ENCODE measurements around the gene ERBB4. TPM values are rescaled to one million over a fixed set of nuclear protein-coding genes. Genes with fewer than 3 reads are reported as not detected.

ERBB4 gene
- total RNA-seq, 1 donor from 2014 or later, result 22.6 TPM

DNA sequence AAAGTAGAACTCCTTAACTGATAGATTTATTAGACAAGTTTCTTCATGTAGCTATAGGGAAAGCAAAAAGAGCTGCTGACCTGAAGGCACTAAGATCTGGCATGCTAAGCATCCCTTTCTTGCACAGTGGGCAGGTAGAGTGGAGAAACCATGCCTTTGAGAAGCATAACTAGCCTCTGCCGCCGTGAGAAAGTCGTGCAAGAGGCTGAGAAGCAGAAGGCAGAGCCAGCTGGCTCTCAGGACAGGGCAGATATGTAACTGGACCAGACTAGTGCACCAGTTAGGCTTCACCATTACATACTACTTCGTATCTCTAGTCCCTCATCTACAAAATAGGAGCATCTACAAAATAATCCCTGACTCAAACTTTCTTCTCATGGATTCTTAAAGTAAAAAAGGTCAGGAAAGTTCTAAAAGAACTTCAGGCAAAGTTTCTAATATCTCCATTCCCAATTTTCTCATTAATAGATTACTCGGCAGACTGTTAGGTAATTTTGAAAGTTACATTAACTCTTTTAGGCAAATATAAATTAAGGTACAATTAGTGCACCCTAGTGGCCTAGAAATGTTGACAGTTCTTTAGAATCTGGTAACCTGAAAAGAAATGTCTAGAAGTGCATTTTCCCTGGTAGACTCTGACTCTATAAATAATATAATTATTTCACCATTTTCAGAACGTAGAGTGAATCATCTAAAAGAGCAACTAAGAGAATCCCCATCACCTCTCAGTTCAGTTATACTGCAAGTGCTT lies 10.3 kb downstream of the ERBB4 start:
- Histone ChIP-seq H3K4me3 (no peak overlapping the region), H3K9me3 (no peaks in the 10 kb centered on the region), H3K27me3 (no peaks in the 10 kb centered on the region), H3K27ac (no peak overlapping the region), H3K36me3 (no peaks in the 10 kb centered on the region), H3K4me1 (no peaks in the 10 kb centered on the region)
- TF ChIP-seq, protein P1, sequence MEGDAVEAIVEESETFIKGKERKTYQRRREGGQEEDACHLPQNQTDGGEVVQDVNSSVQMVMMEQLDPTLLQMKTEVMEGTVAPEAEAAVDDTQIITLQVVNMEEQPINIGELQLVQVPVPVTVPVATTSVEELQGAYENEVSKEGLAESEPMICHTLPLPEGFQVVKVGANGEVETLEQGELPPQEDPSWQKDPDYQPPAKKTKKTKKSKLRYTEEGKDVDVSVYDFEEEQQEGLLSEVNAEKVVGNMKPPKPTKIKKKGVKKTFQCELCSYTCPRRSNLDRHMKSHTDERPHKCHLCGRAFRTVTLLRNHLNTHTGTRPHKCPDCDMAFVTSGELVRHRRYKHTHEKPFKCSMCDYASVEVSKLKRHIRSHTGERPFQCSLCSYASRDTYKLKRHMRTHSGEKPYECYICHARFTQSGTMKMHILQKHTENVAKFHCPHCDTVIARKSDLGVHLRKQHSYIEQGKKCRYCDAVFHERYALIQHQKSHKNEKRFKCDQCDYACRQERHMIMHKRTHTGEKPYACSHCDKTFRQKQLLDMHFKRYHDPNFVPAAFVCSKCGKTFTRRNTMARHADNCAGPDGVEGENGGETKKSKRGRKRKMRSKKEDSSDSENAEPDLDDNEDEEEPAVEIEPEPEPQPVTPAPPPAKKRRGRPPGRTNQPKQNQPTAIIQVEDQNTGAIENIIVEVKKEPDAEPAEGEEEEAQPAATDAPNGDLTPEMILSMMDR (IDR thresholded peaks at IDR 0.05), result no peak
- no peak for DNase-seq
- intact Hi-C loops (cut with DNase I), result no loop called here
- no peak for ATAC-seq

DNA sequence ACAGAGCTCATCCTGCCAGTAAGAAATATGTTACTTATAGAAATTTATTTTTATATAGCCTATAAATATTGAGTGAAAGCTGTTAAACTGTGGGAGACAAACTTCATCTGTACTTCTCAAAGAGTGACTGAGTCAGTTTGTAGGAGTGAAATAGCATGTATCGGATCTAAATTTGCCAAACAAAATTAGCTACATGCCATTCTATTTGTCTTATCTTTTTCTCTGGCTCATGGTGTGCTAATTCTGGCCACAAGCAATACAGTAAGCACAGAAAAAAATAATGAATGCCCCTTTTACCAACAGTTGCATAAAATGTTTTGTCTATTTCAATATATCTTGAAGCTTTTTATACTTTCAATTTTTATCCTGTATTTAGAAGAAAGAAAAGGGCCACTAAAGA lies 12.5 kb downstream of the ERBB4 start:
- Histone ChIP-seq H3K4me3 (no peak overlapping the region), H3K36me3 (no peaks in the 10 kb centered on the region), H3K4me1 (no peaks in the 10 kb centered on the region), H3K27me3 (no peaks in the 10 kb centered on the region), H3K27ac (no peak overlapping the region), H3K9me3 (no peaks in the 10 kb centered on the region)
- TF ChIP-seq, protein P1 (IDR thresholded peaks at IDR 0.05), result no peak
- DNase-seq (no peak), ATAC-seq (no peak)
- intact Hi-C loops (cut with DNase I), result no loop called here

DNA sequence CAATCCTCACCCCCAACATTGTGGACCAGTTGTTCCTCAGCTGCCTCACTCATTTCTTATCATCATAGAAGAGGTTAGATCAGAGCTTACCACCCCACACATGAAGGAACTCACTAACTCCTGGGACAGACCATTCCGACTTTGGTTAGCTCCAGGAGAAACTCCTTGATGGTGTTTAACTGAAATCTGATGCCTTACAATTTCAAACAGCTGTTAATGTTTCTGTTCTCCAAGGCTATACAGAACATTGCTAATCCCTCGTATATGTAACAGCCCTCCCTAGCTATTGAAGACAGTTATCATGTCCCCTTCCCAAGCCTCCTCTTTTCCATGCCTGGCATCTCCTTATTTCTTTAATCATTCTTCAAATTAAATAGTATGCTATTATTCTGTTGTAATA lies 14.8 kb downstream of the ERBB4 start:
- Histone ChIP-seq H3K27me3 (no peaks in the 10 kb centered on the region), H3K36me3 (no peaks in the 10 kb centered on the region), H3K4me3 (no peak overlapping the region), H3K9me3 (no peaks in the 10 kb centered on the region), H3K4me1 (no peaks in the 10 kb centered on the region), H3K27ac (no peak overlapping the region)
- intact Hi-C loops (cut with DNase I), result no loop called here
- ATAC-seq (no peak), DNase-seq (no peak)
- TF ChIP-seq, protein P1 (IDR thresholded peaks at IDR 0.05), result no peak

DNA sequence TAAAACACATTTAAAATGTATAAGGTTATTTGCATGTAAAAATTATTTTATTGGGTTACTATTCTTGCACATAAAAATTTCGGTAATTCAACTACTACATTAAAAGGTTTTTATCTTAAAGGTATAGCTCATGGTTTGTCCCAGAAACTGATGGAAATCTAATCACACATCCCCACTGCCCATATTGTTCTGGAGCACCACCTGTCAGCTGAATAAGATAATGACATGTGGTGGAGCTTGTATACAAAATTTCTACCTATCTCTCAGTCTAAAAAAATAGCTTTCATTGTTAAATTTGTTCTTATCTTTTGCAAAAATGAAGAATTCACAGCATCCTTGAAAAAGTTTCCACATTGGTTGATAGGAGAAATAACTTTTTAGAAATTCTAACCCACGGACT lies 18.3 kb downstream of the ERBB4 start:
- H3K27me3 ChIP-seq, result no peaks in the 10 kb centered on the region
- H3K27ac ChIP-seq, result no peak overlapping the region
- no peak overlapping the region for H3K4me3 ChIP-seq
- ATAC-seq (no peak), DNase-seq (no peak)
- TF ChIP-seq, protein P1 (IDR thresholded peaks at IDR 0.05), result peak; percentile 14
- H3K4me1 ChIP-seq, result no peaks in the 10 kb centered on the region
- intact Hi-C loops (cut with DNase I), result no loop called here
- no peaks in the 10 kb centered on the region for H3K9me3 ChIP-seq
- H3K36me3 ChIP-seq, result no peaks in the 10 kb centered on the region

DNA sequence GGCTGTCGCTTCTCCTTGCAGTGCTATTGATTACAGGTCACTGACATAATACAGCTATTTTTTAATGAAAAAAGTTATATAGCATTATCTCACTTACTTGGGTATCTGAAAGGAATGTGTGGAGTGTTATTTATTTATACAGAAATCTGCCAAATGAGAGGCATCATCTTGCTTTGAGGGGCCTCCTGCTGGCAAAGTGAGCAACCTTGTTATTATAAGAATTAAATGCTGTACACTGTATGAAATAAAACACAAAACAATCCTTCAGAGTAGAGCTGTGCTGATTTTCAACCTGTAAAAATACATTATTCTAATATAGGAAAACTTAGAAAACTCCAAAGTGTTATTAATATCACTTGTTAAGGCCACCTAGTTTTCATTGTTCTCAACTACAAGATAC lies 20.9 kb downstream of the ERBB4 start:
- H3K27me3 ChIP-seq, result no peaks in the 10 kb centered on the region
- ATAC-seq (no peak), DNase-seq (no peak)
- H3K36me3 ChIP-seq, result no peaks in the 10 kb centered on the region
- TF ChIP-seq, protein P1 (IDR thresholded peaks at IDR 0.05), result no peak
- H3K4me3 ChIP-seq, result no peak overlapping the region
- no peaks in the 10 kb centered on the region for H3K9me3 ChIP-seq
- intact Hi-C loops (cut with DNase I), result no loop called here
- H3K27ac ChIP-seq, result no peak overlapping the region
- no peaks in the 10 kb centered on the region for H3K4me1 ChIP-seq

DNA sequence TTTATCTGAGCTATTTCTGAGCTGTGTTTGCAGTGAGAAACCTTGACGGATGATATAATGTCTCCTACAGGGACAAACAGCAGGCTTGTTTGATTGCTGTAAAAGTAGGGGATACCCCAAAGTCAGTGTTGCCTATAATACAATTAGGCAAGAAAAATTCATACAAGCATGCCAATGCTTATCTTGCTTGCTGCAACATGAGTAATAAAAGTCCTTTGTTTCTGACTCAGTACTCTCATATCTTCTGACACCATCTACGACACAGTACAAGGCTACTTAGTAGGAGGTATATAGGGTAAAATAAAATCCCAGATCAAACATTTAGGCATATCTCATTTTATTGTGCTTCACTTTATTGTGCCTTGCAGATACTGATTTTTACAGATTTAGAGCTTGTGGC lies 33.0 kb downstream of the ERBB4 start:
- H3K4me3 ChIP-seq, result no peak overlapping the region
- no peak for ATAC-seq
- no peaks in the 10 kb centered on the region for H3K9me3 ChIP-seq
- H3K27ac ChIP-seq, result no peak overlapping the region
- TF ChIP-seq, protein P1 (IDR thresholded peaks at IDR 0.05), result no peak
- DNase-seq, result no peak
- no peaks in the 10 kb centered on the region for H3K36me3 ChIP-seq
- intact Hi-C loops (cut with DNase I), result no loop called here
- no peaks in the 10 kb centered on the region for H3K27me3 ChIP-seq
- H3K4me1 ChIP-seq, result no peaks in the 10 kb centered on the region

All from upper lobe of right lung (tissue), 1 donor.